GM19099 (cell line): ENCODE measurements around the gene WSCD2.

Experiments
- POLR2A ChIP-seq: IDR thresholded peaks from 3 replicates; pipeline ENCODE4 v1.6.1; 2011; ENCODE audit warnings: low read depth; ENCODE audit not compliant: insufficient read length; ENCODE audit errors: extremely low read depth

The WSCD2 gene

GRCh38 chr12:108117902-108118301 is 11.2 kb upstream of the WSCD2 start:
- TF ChIP-seq POLR2A, result no peak

- no peak for TF ChIP-seq POLR2A
Observed at GRCh38 chr12:108119126-108119973, 9.7 kb upstream of the WSCD2 start.

- TF ChIP-seq POLR2A, result no peak
Observed at GRCh38 chr12:108119974-108120862, 8.9 kb upstream of the WSCD2 start.

- TF ChIP-seq POLR2A, result no peak
Observed at GRCh38 chr12:108120863-108121165, 8.3 kb upstream of the WSCD2 start.

GRCh38 chr12:108121320-108121719 is 7.8 kb upstream of the WSCD2 start:
- no peak for TF ChIP-seq POLR2A

- no peak for TF ChIP-seq POLR2A
Observed at GRCh38 chr12:108121728-108122471, 7.2 kb upstream of the WSCD2 start.

GRCh38 chr12:108122644-108123043 is 6.4 kb upstream of the WSCD2 start:
- TF ChIP-seq POLR2A, result no peak

GRCh38 chr12:108123402-108123801 is 5.7 kb upstream of the WSCD2 start:
- TF ChIP-seq POLR2A, result no peak

GRCh38 chr12:108125073-108125472 is 4.0 kb upstream of the WSCD2 start:
- no peak for TF ChIP-seq POLR2A

- no peak for TF ChIP-seq POLR2A
Observed at GRCh38 chr12:108126212-108126611, 2.9 kb upstream of the WSCD2 start.

GRCh38 chr12:108126990-108127501 is 2.0 kb upstream of the WSCD2 start:
- no peak for TF ChIP-seq POLR2A

GRCh38 chr12:108127654-108128053 is 1.4 kb upstream of the WSCD2 start:
- TF ChIP-seq POLR2A, result no peak

GRCh38 chr12:108128221-108129016 is 669 bp upstream of the WSCD2 start:
- no peak for TF ChIP-seq POLR2A

GRCh38 chr12:108131035-108131434 is 1.9 kb downstream of the WSCD2 start:
- TF ChIP-seq POLR2A, result no peak
